Gastrocnemius medialis (tissue), 4 donors: Measurements from ENCODE around the gene LMF2. TPM values are rescaled to one million over a fixed set of nuclear protein-coding genes. Genes with fewer than 3 reads are reported as not detected.

Experiments
- ATAC-seq, 2 donors: fragments of 150-250 bp; one replicate each; pipeline ENCODE4 v1.9.1; 2016
- DNase-seq, 2 donors: peaks; one replicate each; pipeline ENCODE4 v3.0.0-alpha.2; 2019
- H3K27ac ChIP-seq, 4 donors: fragments of 200-600 bp; sonication (generic); 1 replicate in 1 of 4; 2 replicates in 3 of 4; pipeline ENCODE4 v1.5.1; 2016 to 2018; ENCODE audit warnings: mild to moderate bottlenecking in 2 of 4, moderate library complexity in 1 of 4
- H3K27me3 ChIP-seq, 3 donors: fragments of 200-600 bp; sonication (generic) in 2 of 3; 1 replicate in 1 of 3; 2 replicates in 2 of 3; pipeline versions ENCODE4 v1.5.1 to v1.6.0; 2016 to 2019; ENCODE audit warnings: mild to moderate bottlenecking in 1 of 3, moderate library complexity in 1 of 3
- H3K36me3 ChIP-seq, 2 donors: fragments of 200-600 bp; sonication (generic) in 1 of 2; one replicate each; pipeline ENCODE4 v1.5.1; 2017 to 2018
- H3K4me1 ChIP-seq, 2 donors: fragments of 200-600 bp; sonication (generic) in 1 of 2; one replicate each; pipeline ENCODE4 v1.5.1; 2016 to 2017; ENCODE audit warnings: mild to moderate bottlenecking in 2 of 2
- H3K4me3 ChIP-seq, 4 donors: fragments of 200-600 bp; sonication (generic) in 3 of 4; 1 replicate in 1 of 4; 2 replicates in 3 of 4; pipeline ENCODE4 v1.5.1; 2016 to 2019; ENCODE audit warnings: mild to moderate bottlenecking in 2 of 4
- H3K9me3 ChIP-seq, 3 donors: fragments of 200-600 bp; sonication (generic) in 2 of 3; 1 replicate in 1 of 3; 2 replicates in 2 of 3; pipeline ENCODE4 v1.5.1; 2016 to 2019
- CTCF ChIP-seq, 5 experiments: fragments of 450-650 bp in 3 of 5; fragments of 200-600 bp in 2 of 5; sonication (generic) in 2 of 5; IDR thresholded peaks in 4 of 5; conservative IDR thresholded peaks in 1 of 5; 1 replicate in 4 of 5; 2 replicates in 1 of 5; pipeline ENCODE4 v1.5.1; 2016 to 2019; ENCODE audit warnings: antibody characterized with exemption in 5 of 5, mild to moderate bottlenecking in 3 of 5, moderate library complexity in 3 of 5
- POLR2A ChIP-seq, 2 donors: fragments of 450-650 bp; IDR thresholded peaks; one replicate each; pipeline ENCODE4 v1.6.1; 2017; ENCODE audit warnings: antibody characterized with exemption in 2 of 2, mild to moderate bottlenecking in 2 of 2, moderate library complexity in 2 of 2
- in situ Hi-C, 4 donors: fragments of 200-750 bp; cut with MboI; loops; one replicate each; pipeline versions ENCODE4 v1.15.0 to v1.8.0; 2017; ENCODE audit warnings: low sequenced_read_pairs in 4 of 4
- intact Hi-C: fragments of 100-400 bp; cut with DNase I; formaldehyde crosslinking; loops from one replicate; pipeline ENCODE4 v1.15.1; 2023; ENCODE audit warnings: low total_unique reads
- total RNA-seq, 4 donors: library from RNA; depleted of rRNA; stranded (reverse); fragments of >200 nt; gene quantifications; one replicate each; pipeline versions ENCODE4 v1.1.0 to v1.2.3, GENCODE V29; 2016

The LMF2 gene
- total RNA-seq, 4 donors from 2014 or later = 19.7 to 39.4 (median 26.9) TPM

- in situ Hi-C loops = no loop called here
- intact Hi-C loops = no loop called here
- H3K27ac ChIP-seq = no peak overlapping the region
- H3K4me3 ChIP-seq = peak overlapping the region; percentile 68 to 91 (median 83)
- H3K36me3 ChIP-seq = peaks cover 0 to 36% of the 10 kb centered on the region in 2 donors
- TF ChIP-seq POLR2A (IDR thresholded peaks at IDR 0.05) (no peak), CTCF (IDR thresholded peaks at IDR 0.05 in 4 of 5, conservative IDR thresholded peaks at IDR 0.05 in 1 of 5) (no peak)
- DNase-seq (no peak), ATAC-seq (no peak)
- H3K9me3 ChIP-seq = no peaks in the 10 kb centered on the region
- peaks cover 13 to 18% of the 10 kb centered on the region in 2 donors for H3K4me1 ChIP-seq
- peaks cover 0 to 7% (median 3%) of the 10 kb centered on the region in 3 donors for H3K27me3 ChIP-seq
Measured at GRCh38 chr22:50523806-50524675, 16.5 kb upstream of the LMF2 start.

GRCh38 chr22:50523458-50523805, 15.9 kb upstream of the LMF2 start:
- intact Hi-C loops (no loop called here), in situ Hi-C loops (no loop called here)
- Histone ChIP-seq H3K27me3 (peaks cover 0 to under 1% (median 0%) of the 10 kb centered on the region in 3 donors), H3K4me1 (peaks cover 13 to 18% of the 10 kb centered on the region in 2 donors), H3K9me3 (no peaks in the 10 kb centered on the region), H3K36me3 (peaks cover 0 to 42% of the 10 kb centered on the region in 2 donors), H3K27ac (no peak overlapping the region), H3K4me3 (no peak overlapping the region)
- TF ChIP-seq CTCF (IDR thresholded peaks at IDR 0.05 in 4 of 5, conservative IDR thresholded peaks at IDR 0.05 in 1 of 5) = no peak
- no peak for TF ChIP-seq POLR2A (IDR thresholded peaks at IDR 0.05)
- ATAC-seq = no peak
- DNase-seq = no peak

- intact Hi-C loops = no loop called here
Measured at GRCh38 chr22:50522806-50523438, 15.4 kb upstream of the LMF2 start.

GRCh38 chr22:50522208-50522805, 14.8 kb upstream of the LMF2 start:
- peaks cover 0 to 52% of the 10 kb centered on the region in 2 donors for H3K36me3 ChIP-seq
- in situ Hi-C loops (no loop called here), intact Hi-C loops (no loop called here)
- DNase-seq = no peak
- H3K27me3 ChIP-seq = no peaks in the 10 kb centered on the region
- ATAC-seq = no peak
- H3K4me1 ChIP-seq = peaks cover 13 to 18% of the 10 kb centered on the region in 2 donors
- TF ChIP-seq POLR2A (IDR thresholded peaks at IDR 0.05) (no peak), CTCF (IDR thresholded peaks at IDR 0.05 in 4 of 5, conservative IDR thresholded peaks at IDR 0.05 in 1 of 5) (no peak)
- no peak overlapping the region for H3K27ac ChIP-seq
- no peaks in the 10 kb centered on the region for H3K9me3 ChIP-seq
- H3K4me3 ChIP-seq = no peak overlapping the region

More at GRCh38 chr22:50522806-50523438, 15.4 kb upstream of the LMF2 start:
- Histone ChIP-seq H3K4me3 (no peak overlapping the region), H3K36me3 (peaks cover 0 to 46% of the 10 kb centered on the region in 2 donors), H3K4me1 (peaks cover 13 to 18% of the 10 kb centered on the region in 2 donors), H3K27me3 (no peaks in the 10 kb centered on the region), H3K9me3 (no peaks in the 10 kb centered on the region), H3K27ac (no peak overlapping the region)
- DNase-seq (no peak), ATAC-seq (no peak)
- TF ChIP-seq POLR2A (IDR thresholded peaks at IDR 0.05) = no peak
- TF ChIP-seq CTCF (IDR thresholded peaks at IDR 0.05 in 4 of 5, conservative IDR thresholded peaks at IDR 0.05 in 1 of 5) = no peak
- in situ Hi-C loops = no loop called here
